T1000 (cell line): ENCODE data around the gene LGSN.
"Not testable (repeated sequence)": the region's sequence is repeated elsewhere in the genome, so short reads cannot be mapped to it uniquely, and the experiment has no call there.

ENCODE experiments used
- DNase-seq: peaks from one replicate; lab custom pipeline; 2025; ENCODE audit warnings: mixed read lengths; lab: John Stamatoyannopoulos, UW

The LGSN gene

DNA sequence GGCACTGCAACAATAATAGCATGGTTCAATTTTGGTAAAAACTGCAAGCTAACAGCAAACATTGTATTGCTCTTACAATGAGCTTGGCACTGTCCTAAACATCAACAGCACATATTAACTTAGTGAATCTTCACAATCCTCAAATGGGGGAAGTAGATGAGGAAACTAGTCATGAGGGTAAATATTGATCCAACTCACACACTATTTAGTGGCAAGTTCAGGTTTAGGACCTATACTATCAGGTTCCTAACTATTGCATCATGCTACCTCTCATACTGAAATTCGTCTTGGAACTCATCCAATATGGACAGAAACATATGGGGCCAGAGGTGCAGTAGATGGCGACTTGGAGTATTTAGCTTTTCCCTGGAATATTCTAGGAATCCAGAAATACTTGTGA lies 74.4 kb downstream of the LGSN start:
- no peak for DNase-seq

DNA sequence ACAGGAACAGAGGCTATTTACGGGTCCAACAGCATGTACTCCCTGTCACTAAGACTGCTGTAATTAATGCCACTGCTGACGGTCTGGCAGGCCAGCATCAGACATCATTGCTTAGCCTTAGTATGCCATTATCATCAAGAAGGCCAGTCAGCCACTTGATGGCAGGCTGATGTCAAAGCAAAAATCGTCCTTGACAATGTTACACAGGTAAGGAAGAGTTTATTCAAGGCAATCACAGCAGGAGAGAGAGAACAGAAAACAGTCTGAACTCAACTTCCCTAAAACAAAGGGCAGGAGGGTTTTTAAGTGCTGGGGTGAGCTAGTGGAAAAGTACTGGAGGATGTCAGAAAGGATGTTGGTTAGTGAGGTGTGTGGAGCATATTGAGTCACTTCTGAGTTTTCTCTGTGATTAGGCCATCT lies 83.4 kb downstream of the LGSN start:
- no peak for DNase-seq

DNA sequence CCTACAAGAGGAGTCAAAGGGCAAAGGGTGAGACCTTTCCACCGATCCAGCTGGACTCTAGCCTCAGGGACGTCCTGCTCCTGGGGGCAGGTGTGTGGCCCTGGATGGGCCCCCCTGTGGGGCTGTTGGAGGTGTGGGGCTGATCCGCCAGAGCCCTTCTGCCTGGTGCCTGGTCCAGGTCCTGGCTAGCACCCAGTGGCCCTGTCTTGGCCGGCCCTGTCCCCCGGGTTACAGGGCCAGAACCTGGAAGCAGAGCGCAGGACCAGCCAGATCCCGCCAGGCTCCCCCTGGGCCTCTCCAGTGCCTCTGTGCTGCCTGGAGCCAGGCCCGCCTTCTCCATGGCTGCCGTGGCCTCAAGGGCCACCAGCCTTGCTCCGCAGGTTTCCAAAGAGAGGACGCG lies 89.3 kb downstream of the LGSN start:
- DNase-seq: not testable (repeated sequence)

DNA sequence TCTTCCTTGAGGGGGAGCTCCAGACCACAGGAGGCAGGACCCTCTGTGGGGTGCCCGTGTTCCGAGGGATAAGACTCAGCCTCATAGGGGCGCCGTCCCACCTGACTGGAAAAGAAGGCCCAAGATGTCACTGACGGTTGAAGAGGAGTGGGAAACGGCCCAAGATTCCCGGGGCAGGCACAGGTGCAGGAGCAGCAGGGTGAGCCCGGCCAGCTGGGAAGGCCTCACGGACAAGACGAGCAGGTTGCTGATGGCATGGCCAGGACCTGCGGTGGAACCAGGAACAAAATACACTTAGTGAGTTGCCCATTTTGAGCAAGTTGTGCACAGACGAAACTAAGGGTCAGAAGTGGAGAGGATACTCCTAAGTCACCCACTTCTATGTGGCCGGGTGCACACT lies 89.8 kb downstream of the LGSN start:
- DNase-seq: not testable (repeated sequence)

DNA sequence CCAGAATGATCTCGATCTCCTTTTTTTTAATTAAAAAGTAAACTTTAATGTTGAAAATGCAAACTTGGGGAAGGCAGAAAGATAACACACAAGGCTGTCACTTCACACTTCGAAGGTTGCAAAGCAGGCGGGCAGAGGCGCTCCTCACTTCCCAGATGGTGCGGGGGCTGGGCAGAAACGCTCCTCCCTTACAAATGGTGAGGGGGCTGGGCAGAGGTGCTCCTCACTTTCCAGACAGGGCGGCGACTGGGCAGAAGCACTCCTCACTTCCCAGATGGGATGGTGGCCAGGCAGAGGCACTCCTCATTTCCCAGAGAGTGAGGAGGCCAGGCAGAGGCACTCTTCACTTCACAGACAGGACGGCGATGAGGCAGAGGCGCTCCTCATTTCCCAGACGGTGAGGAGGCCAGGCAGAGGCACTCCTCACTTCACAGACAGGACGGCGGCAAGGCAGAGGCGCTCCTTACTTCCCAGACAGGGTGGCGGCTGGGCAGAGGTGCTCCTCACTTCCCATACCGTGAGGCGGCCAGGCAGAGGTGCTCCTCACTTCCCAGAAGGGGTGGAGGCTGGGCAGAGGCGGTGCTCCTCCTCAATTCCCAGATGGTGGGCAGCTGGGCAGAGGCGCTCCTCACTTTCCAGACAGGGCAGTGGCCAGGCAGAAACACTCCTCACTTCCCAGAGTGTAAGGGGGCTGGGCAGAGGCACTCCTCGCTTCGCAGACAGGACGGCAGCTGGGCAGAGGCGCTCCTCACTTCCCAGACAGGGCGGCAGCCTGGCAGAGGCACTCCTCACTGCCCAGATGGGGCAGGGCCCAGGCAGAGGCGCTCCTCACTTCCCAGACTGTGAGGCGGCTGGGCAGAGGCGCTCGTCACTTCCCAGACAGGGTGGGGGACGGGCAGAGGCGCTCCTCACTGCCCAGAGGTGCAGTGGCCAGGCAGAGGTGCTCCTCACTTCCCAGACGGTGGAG lies 91.6 kb downstream of the LGSN start:
- not testable (repeated sequence) for DNase-seq

DNA sequence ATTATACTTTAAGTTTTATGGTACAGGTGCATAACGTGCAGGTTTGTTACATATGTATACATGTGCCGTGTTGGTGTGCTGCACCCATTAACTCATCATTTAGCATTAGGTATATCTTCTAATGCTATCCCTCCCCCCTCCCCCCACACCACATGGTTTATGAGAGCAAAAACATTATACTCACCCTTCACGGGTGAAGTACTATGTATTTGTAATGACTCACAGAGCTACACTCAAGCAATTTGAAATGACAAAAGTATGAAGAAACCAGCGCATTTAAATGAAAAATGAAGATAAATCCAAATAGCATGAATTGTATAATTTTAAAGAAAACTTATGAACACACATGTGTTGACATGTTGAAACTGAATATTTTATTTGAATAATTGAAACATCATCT lies 93.8 kb downstream of the LGSN start:
- not testable (repeated sequence) for DNase-seq
